ENCODE results near the gene SP2. TPM values are rescaled to one million over a fixed set of nuclear protein-coding genes. Genes with fewer than 3 reads are reported as not detected.

SP2 gene
- total RNA-seq, 4 donors from 2014 or later: 4.0 to 9.9 (median 9.2) TPM

DNA sequence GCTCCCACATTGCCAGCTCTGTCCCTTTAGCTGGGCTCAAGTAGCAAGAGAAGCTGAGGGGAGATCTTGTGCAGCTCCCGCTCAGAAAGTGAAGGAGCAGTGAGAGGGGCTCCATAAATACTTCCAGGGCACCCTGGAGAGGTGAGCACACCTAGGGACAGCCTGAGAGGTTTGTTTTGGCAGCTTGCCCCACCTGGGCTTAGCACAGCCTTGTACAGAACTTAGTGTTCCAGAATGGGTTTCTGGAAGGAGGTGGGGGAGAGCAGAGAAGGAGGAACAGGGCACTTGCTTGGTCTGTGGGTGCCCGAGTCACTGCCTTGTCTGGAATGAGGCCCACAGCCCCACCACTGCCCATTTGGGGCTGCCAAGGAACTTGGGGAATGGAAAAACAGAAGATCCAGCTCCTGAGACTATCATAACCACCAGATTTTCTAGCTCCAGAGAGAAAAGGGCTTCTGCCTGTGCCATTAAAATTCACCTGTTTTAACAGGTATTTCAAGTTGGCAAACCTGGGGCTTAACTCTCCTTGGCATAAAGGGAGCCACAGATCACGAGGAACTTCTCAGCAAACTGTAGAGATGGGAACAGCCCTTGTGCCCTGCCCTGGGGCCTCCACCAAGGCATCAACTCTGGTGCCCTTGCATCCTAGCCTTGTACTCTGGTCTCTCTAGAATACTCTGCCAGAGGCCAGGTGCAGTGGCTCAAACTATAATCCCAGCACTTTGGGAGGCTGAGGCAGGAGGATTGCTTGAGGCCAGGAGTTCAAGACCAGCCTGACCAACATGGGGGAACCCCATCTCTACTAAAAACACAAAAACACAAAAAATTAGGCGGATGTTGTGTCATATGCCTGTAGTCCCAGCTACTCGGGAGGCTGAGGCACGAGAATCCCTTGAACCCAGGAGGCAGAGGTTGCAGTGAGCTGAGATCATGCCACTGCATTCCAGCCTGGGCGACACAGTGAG lies 59.7 kb downstream of the SP2 start:
- intact Hi-C loops (cut with DNase I): loop anchor here (10.0 kb wide), 1 partner anchor 59 kb away; no protein-coding TSS in a partner anchor
- Histone ChIP-seq H3K9me3 (no peaks in the 10 kb centered on the region), H3K27ac (peak overlapping the region in 3 of 4 donors; percentile 68 to 84 (median 76)), H3K4me3 (peak overlapping the region in 3 of 4 donors; percentile 39 to 54 (median 47)), H3K27me3 (no peaks in the 10 kb centered on the region), H3K36me3 (peaks cover 0 to 39% (median 0%) of the 10 kb centered on the region in 3 donors), H3K4me1 (peaks cover 13 to 94% (median 18%) of the 10 kb centered on the region in 3 donors)
- no peak for TF ChIP-seq POLR2A (IDR thresholded peaks at IDR 0.05)
- TF ChIP-seq, protein P1, sequence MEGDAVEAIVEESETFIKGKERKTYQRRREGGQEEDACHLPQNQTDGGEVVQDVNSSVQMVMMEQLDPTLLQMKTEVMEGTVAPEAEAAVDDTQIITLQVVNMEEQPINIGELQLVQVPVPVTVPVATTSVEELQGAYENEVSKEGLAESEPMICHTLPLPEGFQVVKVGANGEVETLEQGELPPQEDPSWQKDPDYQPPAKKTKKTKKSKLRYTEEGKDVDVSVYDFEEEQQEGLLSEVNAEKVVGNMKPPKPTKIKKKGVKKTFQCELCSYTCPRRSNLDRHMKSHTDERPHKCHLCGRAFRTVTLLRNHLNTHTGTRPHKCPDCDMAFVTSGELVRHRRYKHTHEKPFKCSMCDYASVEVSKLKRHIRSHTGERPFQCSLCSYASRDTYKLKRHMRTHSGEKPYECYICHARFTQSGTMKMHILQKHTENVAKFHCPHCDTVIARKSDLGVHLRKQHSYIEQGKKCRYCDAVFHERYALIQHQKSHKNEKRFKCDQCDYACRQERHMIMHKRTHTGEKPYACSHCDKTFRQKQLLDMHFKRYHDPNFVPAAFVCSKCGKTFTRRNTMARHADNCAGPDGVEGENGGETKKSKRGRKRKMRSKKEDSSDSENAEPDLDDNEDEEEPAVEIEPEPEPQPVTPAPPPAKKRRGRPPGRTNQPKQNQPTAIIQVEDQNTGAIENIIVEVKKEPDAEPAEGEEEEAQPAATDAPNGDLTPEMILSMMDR (IDR thresholded peaks at IDR 0.05): no peak
- WGBS, 2 donors: 73 to 76% methylated on average over 6 of the region's 7 CpGs
- DNase-seq: no peak

DNA sequence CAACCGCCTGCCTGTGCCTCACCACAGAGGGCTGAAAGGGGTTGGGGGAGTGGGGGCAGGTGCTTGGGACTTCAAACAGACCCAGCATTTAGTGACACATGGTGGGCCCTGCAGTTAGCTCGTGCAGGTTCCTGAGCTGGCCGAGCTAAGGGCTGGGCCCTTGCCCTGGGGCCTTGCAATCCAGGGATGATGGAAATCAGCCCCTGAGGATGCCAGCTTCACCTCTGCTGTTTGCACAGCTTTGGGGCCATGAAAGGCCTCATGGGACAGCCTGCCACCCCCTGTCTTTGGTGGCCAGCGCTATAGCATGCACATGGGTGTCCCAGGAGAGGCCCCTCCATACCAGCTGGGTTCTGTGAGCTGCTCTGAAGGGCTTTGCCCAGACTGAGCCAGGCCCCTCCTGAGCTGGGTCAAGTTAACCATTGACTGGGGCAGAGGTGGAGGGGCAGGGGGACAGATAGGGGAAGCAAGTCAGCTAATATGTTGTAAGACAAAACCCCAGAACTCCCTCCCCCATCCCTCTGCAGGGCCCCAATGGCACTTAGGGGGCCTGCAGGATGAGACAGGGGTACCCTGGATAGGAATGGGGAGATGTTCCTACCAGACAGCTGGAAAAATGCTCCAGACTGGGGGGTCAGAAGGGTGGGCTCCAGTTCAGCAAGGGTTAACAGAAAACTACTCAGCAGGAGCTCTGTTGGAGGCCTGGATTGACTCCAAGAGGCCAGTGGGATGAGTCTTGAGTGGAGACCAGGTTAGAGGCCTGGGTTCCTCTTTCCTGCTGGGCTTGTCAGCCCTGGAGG lies 61.0 kb downstream of the SP2 start:
- DNase-seq: no peak
- no peaks in the 10 kb centered on the region for H3K9me3 ChIP-seq
- no peak for TF ChIP-seq POLR2A (IDR thresholded peaks at IDR 0.05)
- TF ChIP-seq, protein P1 (IDR thresholded peaks at IDR 0.05): no peak
- H3K27me3 ChIP-seq: no peaks in the 10 kb centered on the region
- H3K27ac ChIP-seq: peak overlapping the region; percentile 60 to 84 (median 74)
- peak overlapping the region; percentile 26 to 54 (median 43) for H3K4me3 ChIP-seq
- 54 to 75% methylated on average over 1 to 4 of the region's 4 CpGs for WGBS, 2 donors
- H3K36me3 ChIP-seq: peaks cover 0 to 27% (median 0%) of the 10 kb centered on the region in 3 donors
- intact Hi-C loops (cut with DNase I): loop anchor here (10.0 kb wide), 1 partner anchor 58 kb away; no protein-coding TSS in a partner anchor
- H3K4me1 ChIP-seq: peaks cover 13 to 86% (median 18%) of the 10 kb centered on the region in 3 donors

DNA sequence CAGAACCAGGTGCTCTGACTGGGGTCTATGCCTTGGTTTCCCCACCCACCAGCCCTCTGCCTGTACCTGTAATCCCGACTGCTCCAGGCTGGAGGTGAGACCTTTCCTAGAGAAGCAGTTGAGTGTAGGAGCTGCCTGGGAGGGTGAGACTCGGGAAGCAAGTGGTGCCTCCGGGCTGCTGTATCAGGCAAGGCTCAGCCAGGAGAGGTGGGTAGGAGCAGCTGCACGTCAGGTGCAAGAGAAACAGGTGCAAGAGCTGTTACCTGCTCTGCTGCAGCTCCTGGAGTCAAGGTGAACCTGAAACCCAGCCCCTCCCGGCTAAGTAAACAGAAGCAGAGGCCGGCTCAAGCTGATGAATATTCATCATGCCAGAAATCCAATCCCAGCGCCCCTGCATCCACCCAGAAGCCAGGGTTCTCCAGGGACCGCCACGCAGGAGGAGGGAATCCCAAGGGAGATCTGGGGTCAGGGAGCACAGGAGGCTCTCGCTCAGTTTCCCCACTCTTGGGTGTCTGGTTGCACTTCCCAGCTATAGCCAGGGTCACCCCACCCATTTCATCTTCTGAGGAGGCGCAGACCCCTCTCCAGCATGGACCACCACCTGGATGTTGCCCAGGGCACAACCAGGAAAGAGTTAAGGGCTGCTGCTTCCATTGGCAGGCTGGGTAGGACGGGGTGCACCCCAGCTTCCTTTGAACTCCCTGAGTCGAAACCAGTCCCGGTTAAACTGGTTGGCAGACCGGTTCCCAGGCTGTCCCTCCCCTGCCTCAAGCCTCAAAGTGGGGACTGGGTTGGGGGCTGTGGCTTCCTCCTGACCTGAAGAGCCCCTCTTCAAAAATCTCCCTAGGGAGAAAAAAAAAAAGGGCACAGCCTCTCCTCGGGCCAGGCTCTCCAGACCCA lies 61.8 kb downstream of the SP2 start, which contains the start of gene PRR15L:
Gene PRR15L, minus strand, starts transcription at position 293 of the 900 bp plus-strand sequence. CDS start 4,649 bp downstream, outside the sequence.
- TF ChIP-seq POLR2A (IDR thresholded peaks at IDR 0.05): peak in 1 of 4 donors; percentile 35
- TF ChIP-seq, protein P1 (IDR thresholded peaks at IDR 0.05): no peak
- peak within 1 kb of the TSS; percentile 26 to 54 (median 43) for H3K4me3 ChIP-seq

DNA sequence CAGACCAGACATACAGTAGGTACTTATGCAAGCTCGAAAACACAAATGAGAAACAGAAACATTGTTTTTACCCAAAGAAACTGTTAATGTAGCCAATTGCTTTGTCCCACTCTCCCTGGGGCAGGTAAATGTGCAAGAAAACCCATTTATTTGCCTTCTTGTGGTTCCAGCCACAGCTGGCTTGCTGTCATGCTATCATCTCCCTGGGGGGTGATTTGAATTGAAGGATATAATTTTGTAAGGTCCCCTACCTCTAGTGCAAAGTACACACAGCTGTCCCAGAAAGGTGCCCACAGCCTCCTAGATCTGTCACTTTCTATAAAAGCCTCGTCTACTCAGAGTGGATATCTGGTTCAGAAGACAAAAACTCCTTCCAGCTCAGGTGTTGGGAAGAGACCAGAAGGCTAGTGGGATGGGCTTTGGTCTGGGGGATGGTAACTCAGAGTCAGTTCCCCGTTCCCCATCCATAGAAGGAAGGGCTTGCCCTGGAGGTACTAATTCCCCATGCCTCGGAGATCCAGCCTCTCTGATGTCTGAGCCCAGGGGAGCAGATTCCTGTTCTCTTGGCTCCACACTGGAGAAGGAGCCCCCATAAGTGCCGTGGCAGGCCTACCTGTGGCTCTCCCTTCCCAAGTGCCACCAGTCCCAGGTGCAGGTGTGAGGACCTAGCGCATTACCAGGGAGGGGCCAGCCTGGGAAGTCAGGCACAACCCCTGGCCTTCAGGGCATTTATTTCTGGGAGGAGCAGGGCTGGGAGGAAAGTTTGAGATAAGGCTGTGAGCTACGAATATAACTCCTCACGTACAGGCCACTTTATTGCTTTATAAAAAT lies 64.0 kb downstream of the SP2 start:
- Histone ChIP-seq H3K27me3 (no peaks in the 10 kb centered on the region), H3K4me3 (no peak overlapping the region), H3K27ac (no peak overlapping the region), H3K4me1 (peaks cover 13 to 56% (median 15%) of the 10 kb centered on the region in 3 donors), H3K36me3 (no peaks in the 10 kb centered on the region), H3K9me3 (no peaks in the 10 kb centered on the region)
- WGBS, 2 donors: 53 to 85% methylated on average over 4 to 6 of the region's 8 CpGs
- no peak for DNase-seq
- TF ChIP-seq, protein P1 (IDR thresholded peaks at IDR 0.05): no peak
- no peak for TF ChIP-seq POLR2A (IDR thresholded peaks at IDR 0.05)
- intact Hi-C loops (cut with DNase I): loop anchor here (10.0 kb wide), 1 partner anchor 55 kb away; no protein-coding TSS in a partner anchor

More for the DNA sequence above, 61.8 kb downstream of the SP2 start, which contains the start of gene PRR15L:
- peak within 1 kb of the TSS; percentile 60 to 84 (median 74) for H3K27ac ChIP-seq
- H3K4me1 ChIP-seq: peaks cover 13 to 78% (median 16%) of the 10 kb centered on the region in 3 donors
- 22 to 38% methylated on average over 8 of the region's 16 CpGs for WGBS, 2 donors
- intact Hi-C loops (cut with DNase I): loop anchor here (10.0 kb wide), 1 partner anchor 57 kb away; no protein-coding TSS in a partner anchor
- peaks cover 0 to 18% (median 0%) of the 10 kb centered on the region in 3 donors for H3K36me3 ChIP-seq
- no peaks in the 10 kb centered on the region for H3K9me3 ChIP-seq
- no peak for DNase-seq
- H3K27me3 ChIP-seq: no peaks in the 10 kb centered on the region

All from esophagus squamous epithelium (tissue), 5 donors.